Measurements from ENCODE around the gene SMPD3. TPM values are rescaled to one million over a fixed set of nuclear protein-coding genes. Genes with fewer than 3 reads are reported as not detected.

The SMPD3 gene
- total and polyA plus RNA-seq, 2 donors (not counting 3 experiments of a cell fraction or from before 2014, with no cell fraction given) = not detected

DNA sequence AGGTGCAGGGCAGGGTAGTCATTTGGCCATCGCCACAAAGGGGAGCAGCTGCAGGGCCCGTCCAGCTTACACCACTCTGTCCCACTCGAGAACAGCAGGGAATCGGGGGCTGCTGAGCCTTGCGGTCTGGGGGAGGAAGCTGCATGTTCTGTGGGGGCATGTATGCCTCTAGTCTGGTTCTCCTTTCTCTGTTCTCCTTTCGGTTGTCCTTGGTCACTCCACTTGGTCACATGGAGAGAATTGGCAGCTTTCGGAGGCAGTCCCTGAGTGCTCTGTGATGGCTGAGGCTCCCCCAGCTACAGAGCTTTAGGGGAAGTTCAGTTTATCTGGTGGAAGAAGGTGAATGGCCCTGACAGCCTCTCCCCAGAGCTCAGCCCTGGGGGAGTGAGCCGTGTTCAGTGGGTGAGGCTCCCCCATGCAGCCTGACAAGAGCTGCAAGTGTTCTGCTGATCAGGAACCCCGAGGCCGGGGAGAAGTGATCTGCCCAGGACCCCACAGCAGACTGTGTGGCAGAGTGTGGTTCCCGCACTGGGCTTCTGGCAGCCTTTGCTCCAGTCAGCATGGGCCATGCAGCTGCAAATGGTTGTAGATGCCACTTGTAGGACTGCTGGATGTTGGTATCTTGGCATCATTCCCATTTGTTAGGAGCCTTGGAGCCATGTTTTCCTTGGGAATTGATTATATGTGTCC, 22.3 kb upstream of the SMPD3 start:
- H3K9ac ChIP-seq (replicated peaks; ENCODE audit: extremely low read depth, insufficient read depth, low read length) = no peak overlapping the region
- intact Hi-C loops (cut with micrococcal nuclease) (no loop called here), dilution Hi-C loops (cut with MboI; ENCODE audit: extremely low pct_ligation_motif_present, low sequenced_read_pairs) (no loop called here)
- no peaks in the 10 kb centered on the region for H3K79me2 ChIP-seq (ENCODE audit: control insufficient read depth, insufficient read depth, low read length)
- no peaks in the 10 kb centered on the region for H4K20me1 ChIP-seq (replicated peaks; ENCODE audit: control insufficient read depth, extremely low read depth, insufficient read depth, low read length)
- H2AFZ ChIP-seq (ENCODE audit: low read depth, low read length) = no peak overlapping the region
- no peak for TF ChIP-seq MYC (IDR thresholded peaks at IDR 0.05; ENCODE audit: low read depth, low read length)
- TF ChIP-seq FOS (IDR thresholded peaks at IDR 0.05; ENCODE audit: borderline replicate concordance, insufficient read depth, low read length) = no peak
- TF ChIP-seq POLR2AphosphoS5 (IDR thresholded peaks at IDR 0.05; ENCODE audit: insufficient read depth, low read depth, low read length) = no peak
- no peak for TF ChIP-seq CTCF (IDR thresholded peaks at IDR 0.05; ENCODE audit: extremely low read depth in 1 of 2, insufficient read depth in 1 of 2, low read depth in 1 of 2, low read length in 2 of 2)
- no peak for TF ChIP-seq JUN (IDR thresholded peaks at IDR 0.05; ENCODE audit: borderline replicate concordance, insufficient read depth, insufficient read length, low read depth)
- no peak for TF ChIP-seq GATA2 (IDR thresholded peaks at IDR 0.05; ENCODE audit: insufficient read depth, insufficient read length, low read depth, low read length)
- no peak for TF ChIP-seq EZH2 (IDR thresholded peaks at IDR 0.05; ENCODE audit: borderline replicate concordance, low read depth, low read length, severe bottlenecking)
- TF ChIP-seq, protein P1, sequence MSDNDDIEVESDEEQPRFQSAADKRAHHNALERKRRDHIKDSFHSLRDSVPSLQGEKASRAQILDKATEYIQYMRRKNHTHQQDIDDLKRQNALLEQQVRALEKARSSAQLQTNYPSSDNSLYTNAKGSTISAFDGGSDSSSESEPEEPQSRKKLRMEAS (IDR thresholded peaks at IDR 0.05; ENCODE audit: insufficient read depth, insufficient read length) = no peak
- TF ChIP-seq POLR2A (IDR thresholded peaks at IDR 0.05; ENCODE audit: low read depth, low read length) = no peak
- H3K36me3 ChIP-seq (ENCODE audit: control insufficient read depth in 2 of 2, extremely low read depth in 1 of 2, insufficient read depth in 2 of 2, low read length in 2 of 2) = no peaks in the 10 kb centered on the region
- ChIA-PET CTCF (interaction anchor here (1.1 to 2.1 kb wide), 2 partner anchors 50 to 57 kb away, joined by 4 to 7 read pairs; no protein-coding TSS in a partner anchor), POLR2A (no interaction called here)
- H3K27me3 ChIP-seq (ENCODE audit: control insufficient read depth in 2 of 2, insufficient read depth in 2 of 2, low read length in 2 of 2) = peaks cover 2 to 13% of the 10 kb centered on the region in 2 experiments
- no peak overlapping the region for H3K27ac ChIP-seq (ENCODE audit: insufficient read depth, low read depth, low read length)
- H3K4me1 ChIP-seq (ENCODE audit: control insufficient read depth, extremely low read depth, insufficient read depth, low read length) = peaks cover 2% of the 10 kb centered on the region
- no peak for FAIRE-seq
- H3K4me3 ChIP-seq (replicated peaks in 1 of 3; ENCODE audit: insufficient read depth in 1 of 3, low read depth in 1 of 3, low read length in 3 of 3) = no peak overlapping the region
- BruUV-seq (replicated peaks) = no TSS peak
- no peak overlapping the region for H3K4me2 ChIP-seq (ENCODE audit: insufficient read depth, low read length)
- H3K9me1 ChIP-seq (replicated peaks; ENCODE audit: control insufficient read depth, extremely low read depth, insufficient read depth, low read length) = no peaks in the 10 kb centered on the region
- no peaks in the 10 kb centered on the region for H3K9me3 ChIP-seq (replicated peaks; ENCODE audit: control insufficient read depth, insufficient read depth, low read length)
- no peak for DNase-seq (ENCODE audit: low read depth, low spot score)

Measured in endothelial cell of umbilical vein (primary cell).